ENCODE data around the gene MOGAT3.

MOGAT3 gene

DNA sequence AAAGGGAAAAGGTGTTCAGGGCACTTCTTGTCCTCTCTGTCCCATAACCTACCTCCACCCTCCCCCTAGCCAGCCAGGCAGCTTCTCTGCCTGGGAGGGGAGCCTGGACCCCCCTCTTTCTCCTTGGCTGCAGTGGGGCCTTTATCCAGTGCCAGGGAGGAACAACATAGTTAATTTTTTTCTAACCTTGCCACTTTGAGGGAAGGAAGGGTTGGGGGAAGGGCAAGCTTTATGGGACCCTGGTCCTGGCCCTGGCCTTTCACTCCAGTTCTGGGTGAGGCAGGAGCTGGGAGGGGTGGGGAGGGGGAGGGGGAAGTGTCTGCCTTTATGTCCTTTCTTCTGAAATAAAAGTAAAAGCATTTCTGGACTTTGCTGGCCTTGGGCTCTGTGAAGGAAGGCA lies 39.9 kb downstream of the MOGAT3 start:
- no peak for DNase-seq (ENCODE audit: low spot score)

DNA sequence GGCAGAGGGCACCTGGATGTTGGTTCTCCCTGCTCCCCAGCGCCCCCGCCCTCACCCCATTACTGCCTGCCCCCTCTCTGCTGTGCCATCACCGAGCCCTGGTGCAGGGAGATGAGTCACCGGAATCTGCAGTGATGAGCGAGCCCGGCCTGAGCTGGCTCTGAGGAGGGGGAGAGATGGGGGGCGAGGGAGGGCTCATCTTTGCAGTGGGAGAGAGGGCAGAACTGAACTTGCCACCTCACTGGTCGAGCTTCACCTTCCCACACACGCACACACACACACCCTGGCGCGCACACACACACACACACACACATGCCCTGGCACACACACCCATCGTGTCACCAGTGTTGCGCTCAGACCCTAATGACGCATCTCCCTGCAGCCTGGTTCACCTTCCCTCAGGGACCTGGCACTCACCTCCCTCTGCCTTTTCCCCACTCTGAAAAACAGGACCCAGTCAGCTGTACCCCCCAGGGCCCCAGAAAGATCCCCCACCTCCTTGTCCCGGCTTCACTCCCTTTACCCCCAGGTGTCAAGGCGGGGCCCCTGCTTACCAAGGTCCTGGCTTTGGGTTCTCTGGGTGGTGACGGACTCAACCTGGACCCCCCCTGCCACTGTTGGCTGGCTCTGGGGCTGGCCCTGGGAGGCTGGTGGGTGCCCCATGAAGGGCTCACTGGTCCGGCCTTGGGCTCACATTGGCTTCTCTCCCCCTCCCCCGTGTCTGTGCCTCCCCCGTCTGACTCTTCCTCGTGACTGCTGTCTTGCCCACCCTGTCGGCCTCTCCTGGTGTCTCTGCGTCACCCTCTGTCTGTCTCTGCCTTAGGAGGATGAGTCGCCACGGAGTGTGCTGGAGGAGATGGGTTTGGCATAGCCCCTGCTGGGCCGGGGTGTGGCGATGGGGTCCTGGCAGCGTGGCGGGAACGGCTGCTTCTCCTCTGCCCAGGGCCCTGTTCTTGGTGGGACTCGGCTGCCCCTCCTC lies 40.9 kb downstream of the MOGAT3 start:
- DNase-seq (ENCODE audit: low spot score), result no peak

DNA sequence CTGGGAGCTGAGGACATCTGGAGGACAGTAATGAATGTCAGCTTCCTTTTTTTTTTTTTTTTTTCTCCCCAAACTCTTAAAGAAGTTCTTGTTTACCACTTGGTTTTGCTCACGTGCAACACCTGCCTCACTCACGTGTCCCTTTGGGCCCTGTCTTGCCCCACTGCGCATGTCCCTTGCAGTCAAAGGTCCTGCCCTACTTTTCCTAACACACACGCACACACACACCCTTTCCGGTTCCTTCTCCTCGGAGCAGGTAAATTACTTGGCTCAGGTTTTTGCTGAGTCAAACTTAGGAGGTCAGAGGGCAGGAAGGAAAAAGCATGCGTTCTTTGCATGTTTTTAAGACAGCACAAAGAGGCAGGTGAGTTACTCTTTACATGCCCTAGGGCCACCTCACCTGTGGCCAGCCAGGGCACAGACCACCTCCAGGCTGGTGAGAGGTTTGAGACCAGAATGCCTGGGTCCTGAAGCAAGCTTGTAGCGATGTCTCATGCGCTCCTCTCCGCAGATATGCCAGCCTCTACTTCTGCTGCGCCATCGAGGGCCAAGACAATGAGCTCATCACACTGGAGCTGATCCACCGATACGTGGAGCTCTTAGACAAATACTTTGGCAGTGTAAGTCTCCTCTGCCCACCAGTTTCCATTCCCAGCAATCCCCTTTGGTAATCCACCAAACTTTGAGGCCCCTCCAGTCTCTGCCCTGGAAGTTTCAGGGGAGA lies 43.8 kb downstream of the MOGAT3 start:
- DNase-seq (ENCODE audit: low spot score), result no peak

DNA sequence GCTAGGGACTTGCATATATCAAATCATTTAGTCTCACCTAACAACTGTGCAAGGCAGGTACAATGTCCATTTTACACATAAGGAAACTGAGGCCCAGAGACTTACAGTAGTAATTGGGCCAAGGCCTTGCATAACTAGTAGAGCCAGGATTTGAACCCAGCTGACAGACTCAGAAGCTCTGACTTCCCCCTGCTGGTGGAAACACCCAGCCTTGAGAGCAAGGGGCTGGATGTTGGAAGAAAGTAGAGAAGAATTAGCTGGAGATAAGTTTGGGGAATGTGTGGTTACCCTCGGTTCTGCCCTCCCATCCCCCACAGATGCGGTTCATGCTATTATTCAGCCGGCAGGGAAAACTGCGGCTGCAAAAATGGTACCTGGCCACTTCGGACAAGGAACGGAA lies 44.6 kb downstream of the MOGAT3 start:
- no peak for DNase-seq (ENCODE audit: low spot score)

DNA sequence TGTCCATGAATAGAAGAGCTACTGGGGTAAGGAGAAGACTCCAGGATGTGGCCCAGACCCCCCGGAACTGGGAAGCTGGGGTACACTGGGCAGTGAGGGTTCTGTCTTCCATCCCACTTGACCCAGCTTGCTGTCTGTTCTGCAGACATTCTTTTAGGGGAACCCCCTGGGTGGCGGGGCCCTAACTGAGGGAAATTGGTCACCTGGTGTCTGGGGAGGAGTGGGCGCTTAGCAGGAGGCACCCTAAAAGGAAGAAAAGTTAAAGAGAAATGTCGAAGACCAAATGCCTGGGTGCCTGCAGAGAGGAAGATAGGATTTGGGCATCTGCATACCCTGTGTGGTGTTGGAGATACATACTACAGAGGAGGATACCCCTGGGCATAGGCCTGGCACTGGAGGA lies 45.5 kb downstream of the MOGAT3 start:
- no peak for DNase-seq (ENCODE audit: low spot score)

DNA sequence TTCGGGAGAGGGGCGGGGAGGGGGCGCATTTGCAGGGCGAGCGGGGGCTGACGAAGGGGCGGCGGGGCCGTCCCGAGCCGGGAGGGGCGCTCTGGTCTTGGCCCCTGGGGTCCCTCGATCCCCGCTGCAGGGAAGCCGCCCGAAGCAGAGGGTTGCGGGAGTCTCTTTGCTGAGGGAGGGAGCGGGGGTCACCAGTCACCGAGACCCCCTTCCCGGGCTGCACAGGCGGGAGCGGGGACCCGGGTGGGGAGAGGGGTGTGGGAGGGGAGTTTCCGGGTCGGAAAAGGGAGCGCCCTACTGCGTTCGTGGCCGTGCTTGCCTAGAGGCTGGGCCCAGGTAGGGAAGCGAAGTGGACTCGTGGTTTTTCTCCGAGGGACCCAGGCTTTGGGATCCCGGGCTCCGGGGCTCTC lies 46.1 kb downstream of the MOGAT3 start:
- DNase-seq (ENCODE audit: low spot score), result no peak

DNA sequence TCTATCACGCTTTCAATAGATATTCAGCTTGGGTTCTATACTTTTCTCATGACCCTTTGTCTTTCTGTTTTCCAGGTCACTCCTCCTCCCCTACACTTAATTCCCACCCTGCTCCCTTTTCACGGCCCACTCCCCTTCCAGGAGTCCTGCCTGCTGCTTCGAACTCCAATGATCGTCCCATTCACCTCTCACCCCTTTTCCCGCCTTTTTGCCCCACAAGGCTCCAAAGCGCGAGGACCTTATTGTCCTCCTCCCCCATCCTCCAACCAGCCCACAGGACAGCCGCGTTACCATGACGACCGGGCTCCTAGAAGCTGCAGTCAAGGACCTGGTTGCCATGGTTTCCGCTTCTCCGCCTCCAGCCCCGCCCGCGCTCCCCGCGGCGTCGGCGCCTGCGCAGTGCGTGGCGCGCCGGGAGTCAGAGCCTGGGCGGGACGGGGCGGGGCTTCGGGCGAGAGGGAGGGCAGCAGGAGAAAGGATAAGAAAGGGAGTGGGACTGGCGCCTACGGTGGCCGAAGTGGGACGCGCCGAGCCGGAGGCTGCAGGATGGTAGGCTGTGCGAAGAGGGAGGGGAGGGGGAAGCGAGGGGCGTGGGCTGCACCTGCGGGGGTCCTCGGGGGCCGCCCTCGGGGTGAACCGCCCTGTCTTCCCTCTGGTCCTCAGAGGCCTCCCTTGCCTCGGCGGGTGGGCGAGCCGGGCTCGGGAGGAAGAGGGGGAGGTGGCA lies 46.7 kb downstream of the MOGAT3 start, which contains the start of gene AP1S1:
TSS of gene AP1S1 (plus strand) at position 508 of the 724 bp plus-strand sequence. CDS start at position 547, 39 bp downstream.
- DNase-seq (ENCODE audit: low spot score), result peak; percentile 92

DNA sequence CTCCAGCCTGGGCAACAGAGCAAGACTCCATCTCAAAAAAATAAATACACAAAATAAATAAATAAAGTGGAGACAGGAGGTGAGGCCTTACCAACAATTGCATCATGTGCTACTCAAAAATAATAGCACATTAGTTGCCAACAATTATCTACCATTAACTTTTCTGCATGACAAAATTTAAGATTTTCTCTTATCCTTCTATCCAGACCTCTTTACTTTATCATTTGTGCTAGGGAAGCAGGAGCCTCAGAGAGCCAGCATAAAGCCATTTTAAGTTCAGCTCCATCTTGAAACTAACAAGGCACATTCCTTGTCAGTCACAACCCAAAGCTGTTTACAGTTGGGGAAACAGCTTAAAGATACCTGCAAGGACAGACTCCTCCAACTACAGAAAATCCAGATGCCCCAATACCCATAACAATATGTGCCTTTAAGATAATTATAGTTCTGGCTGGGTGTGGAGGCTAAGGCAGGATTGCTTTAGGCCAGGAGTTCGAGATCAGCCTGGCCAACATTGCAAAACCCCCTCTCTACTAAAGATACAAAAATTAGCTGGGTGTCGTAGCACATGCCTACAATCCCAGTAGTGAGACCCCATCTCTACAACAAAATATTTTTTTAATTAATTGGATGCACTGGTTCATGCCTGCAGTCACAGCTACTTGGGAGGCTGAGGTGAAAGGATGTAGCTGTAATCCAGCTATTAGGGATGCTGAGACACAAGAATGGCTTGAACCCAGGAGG lies 48.8 kb downstream of the MOGAT3 start:
- no peak for DNase-seq (ENCODE audit: low spot score)
